WI38 (cell line): ENCODE results near the gene IGFL1.
"Not testable (repeated sequence)": the region's sequence is repeated elsewhere in the genome, so short reads cannot be mapped to it uniquely, and the experiment has no call there.

Experiments
- H3K4me3 ChIP-seq: 2 replicates; pipeline ENCODE4 v1.5.1; 2011; ENCODE audit warnings: low read depth, mild to moderate bottlenecking, control low read depth, low read length
- CTCF ChIP-seq: IDR thresholded peaks from 2 replicates; pipeline ENCODE4 v1.5.1; 2012; ENCODE audit warnings: low read depth, mild to moderate bottlenecking, control low read depth, low read length

Gene IGFL1

GRCh38 chr19:46211201-46211881 is 18.2 kb upstream of the IGFL1 start:
- no peak overlapping the region for H3K4me3 ChIP-seq
- no peak for TF ChIP-seq CTCF

GRCh38 chr19:46212592-46212991 is 16.9 kb upstream of the IGFL1 start:
- not testable (repeated sequence) for H3K4me3 ChIP-seq

GRCh38 chr19:46213156-46213555 is 16.4 kb upstream of the IGFL1 start:
- TF ChIP-seq CTCF: no peak
- no peak overlapping the region for H3K4me3 ChIP-seq

- no peak for TF ChIP-seq CTCF
Observed at GRCh38 chr19:46213806-46214205, 15.7 kb upstream of the IGFL1 start.

GRCh38 chr19:46216612-46217011 is 12.9 kb upstream of the IGFL1 start:
- TF ChIP-seq CTCF: no peak
- no peak overlapping the region for H3K4me3 ChIP-seq

More at GRCh38 chr19:46213806-46214205, 15.7 kb upstream of the IGFL1 start:
- H3K4me3 ChIP-seq: no peak overlapping the region

- TF ChIP-seq CTCF: no peak
- H3K4me3 ChIP-seq: no peak overlapping the region
Observed at GRCh38 chr19:46217476-46217875, 12.1 kb upstream of the IGFL1 start.

- no peak for TF ChIP-seq CTCF
- no peak overlapping the region for H3K4me3 ChIP-seq
Observed at GRCh38 chr19:46218160-46218559, 11.4 kb upstream of the IGFL1 start.

- no peak overlapping the region for H3K4me3 ChIP-seq
- TF ChIP-seq CTCF: no peak
Observed at GRCh38 chr19:46220038-46220615, 9.4 kb upstream of the IGFL1 start.
